Measurements from ENCODE around the gene THEM5. TPM values are rescaled to one million over a fixed set of nuclear protein-coding genes. Genes with fewer than 3 reads are reported as not detected.

The THEM5 gene
- total RNA-seq, 4 donors from 2014 or later = not detected

DNA sequence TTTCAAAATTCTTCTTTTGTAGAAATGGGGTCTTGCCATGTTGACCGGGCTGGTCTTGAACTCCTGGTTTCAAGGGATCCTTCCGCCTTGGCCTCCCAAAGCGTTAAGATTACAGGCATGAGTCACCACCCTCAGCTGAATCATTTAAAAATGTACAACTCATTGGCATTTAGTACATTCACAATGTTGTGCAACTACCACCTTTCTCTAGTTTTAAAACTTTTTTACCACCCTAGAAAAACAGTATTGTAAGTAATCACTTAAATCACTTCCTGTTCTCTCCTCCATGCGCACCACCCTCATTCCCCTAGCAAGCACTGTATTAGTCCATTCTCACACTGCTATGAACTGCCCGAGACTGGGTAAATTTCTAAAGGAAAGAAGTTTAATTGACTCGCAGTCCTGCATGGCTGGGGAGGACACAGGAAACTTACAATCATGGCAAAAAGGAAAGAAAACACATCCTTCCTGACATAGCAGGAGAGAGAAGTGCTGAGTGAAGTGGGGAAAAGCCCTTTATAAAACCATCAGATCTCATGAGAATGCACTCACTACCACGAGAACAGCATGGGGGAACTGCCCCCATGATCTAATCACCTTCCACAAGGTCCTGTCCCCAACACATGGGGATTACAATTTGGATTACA is 14.4 kb upstream of the THEM5 start:
- Histone ChIP-seq H3K27ac (no peak overlapping the region), H3K9me3 (no peaks in the 10 kb centered on the region), H3K36me3 (no peaks in the 10 kb centered on the region), H3K27me3 (no peaks in the 10 kb centered on the region), H3K4me1 (no peaks in the 10 kb centered on the region), H3K4me3 (no peak overlapping the region)
- TF ChIP-seq POLR2A (IDR thresholded peaks at IDR 0.05) = no peak
- TF ChIP-seq, protein P1, sequence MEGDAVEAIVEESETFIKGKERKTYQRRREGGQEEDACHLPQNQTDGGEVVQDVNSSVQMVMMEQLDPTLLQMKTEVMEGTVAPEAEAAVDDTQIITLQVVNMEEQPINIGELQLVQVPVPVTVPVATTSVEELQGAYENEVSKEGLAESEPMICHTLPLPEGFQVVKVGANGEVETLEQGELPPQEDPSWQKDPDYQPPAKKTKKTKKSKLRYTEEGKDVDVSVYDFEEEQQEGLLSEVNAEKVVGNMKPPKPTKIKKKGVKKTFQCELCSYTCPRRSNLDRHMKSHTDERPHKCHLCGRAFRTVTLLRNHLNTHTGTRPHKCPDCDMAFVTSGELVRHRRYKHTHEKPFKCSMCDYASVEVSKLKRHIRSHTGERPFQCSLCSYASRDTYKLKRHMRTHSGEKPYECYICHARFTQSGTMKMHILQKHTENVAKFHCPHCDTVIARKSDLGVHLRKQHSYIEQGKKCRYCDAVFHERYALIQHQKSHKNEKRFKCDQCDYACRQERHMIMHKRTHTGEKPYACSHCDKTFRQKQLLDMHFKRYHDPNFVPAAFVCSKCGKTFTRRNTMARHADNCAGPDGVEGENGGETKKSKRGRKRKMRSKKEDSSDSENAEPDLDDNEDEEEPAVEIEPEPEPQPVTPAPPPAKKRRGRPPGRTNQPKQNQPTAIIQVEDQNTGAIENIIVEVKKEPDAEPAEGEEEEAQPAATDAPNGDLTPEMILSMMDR (IDR thresholded peaks at IDR 0.05) = no peak
- DNase-seq = no peak

DNA sequence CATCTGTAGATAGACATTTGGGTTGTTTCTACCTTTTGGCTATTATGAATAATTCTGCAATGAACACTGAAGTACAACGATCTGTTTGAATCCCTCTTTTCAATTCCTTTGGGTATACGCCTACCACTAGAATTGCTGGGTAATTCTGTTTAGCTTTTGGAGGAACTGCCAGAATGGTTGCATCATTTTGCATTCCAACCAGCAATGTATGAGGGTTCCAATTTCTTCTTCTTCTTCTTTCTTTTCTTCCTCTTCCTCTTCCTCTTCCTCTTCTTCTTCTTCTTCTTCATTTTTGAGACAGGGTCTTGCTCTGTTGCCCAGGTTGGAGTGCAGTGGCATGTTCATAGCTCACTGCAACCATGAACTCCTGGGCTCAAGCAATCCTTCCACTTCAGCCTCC is 13.8 kb upstream of the THEM5 start:
- H3K4me3 ChIP-seq = no peak overlapping the region
- TF ChIP-seq, protein P1 (IDR thresholded peaks at IDR 0.05) = no peak
- TF ChIP-seq POLR2A (IDR thresholded peaks at IDR 0.05) = no peak
- no peak for DNase-seq

GRCh38 chr1:151864411-151864810 is 10.9 kb upstream of the THEM5 start:
- Histone ChIP-seq H3K27me3 (no peaks in the 10 kb centered on the region), H3K27ac (no peak overlapping the region), H3K4me1 (no peaks in the 10 kb centered on the region), H3K36me3 (no peaks in the 10 kb centered on the region), H3K4me3 (no peak overlapping the region), H3K9me3 (no peaks in the 10 kb centered on the region)
- DNase-seq = no peak
- TF ChIP-seq, protein P1 (IDR thresholded peaks at IDR 0.05) = no peak
- TF ChIP-seq POLR2A (IDR thresholded peaks at IDR 0.05) = no peak

More for the DNA sequence above, 13.8 kb upstream of the THEM5 start:
- Histone ChIP-seq H3K9me3 (no peaks in the 10 kb centered on the region), H3K4me1 (no peaks in the 10 kb centered on the region), H3K27ac (no peak overlapping the region), H3K27me3 (no peaks in the 10 kb centered on the region), H3K36me3 (no peaks in the 10 kb centered on the region)

- DNase-seq = no peak
- no peaks in the 10 kb centered on the region for H3K4me1 ChIP-seq
- TF ChIP-seq, protein P1 (IDR thresholded peaks at IDR 0.05) = no peak
- TF ChIP-seq POLR2A (IDR thresholded peaks at IDR 0.05) = no peak
- no peaks in the 10 kb centered on the region for H3K27me3 ChIP-seq
- H3K27ac ChIP-seq = no peak overlapping the region
- H3K9me3 ChIP-seq = no peaks in the 10 kb centered on the region
- no peak overlapping the region for H3K4me3 ChIP-seq
- H3K36me3 ChIP-seq = no peaks in the 10 kb centered on the region
These were observed 9.1 kb upstream of the THEM5 start for GRCh38 chr1:151862604-151863003.

DNA sequence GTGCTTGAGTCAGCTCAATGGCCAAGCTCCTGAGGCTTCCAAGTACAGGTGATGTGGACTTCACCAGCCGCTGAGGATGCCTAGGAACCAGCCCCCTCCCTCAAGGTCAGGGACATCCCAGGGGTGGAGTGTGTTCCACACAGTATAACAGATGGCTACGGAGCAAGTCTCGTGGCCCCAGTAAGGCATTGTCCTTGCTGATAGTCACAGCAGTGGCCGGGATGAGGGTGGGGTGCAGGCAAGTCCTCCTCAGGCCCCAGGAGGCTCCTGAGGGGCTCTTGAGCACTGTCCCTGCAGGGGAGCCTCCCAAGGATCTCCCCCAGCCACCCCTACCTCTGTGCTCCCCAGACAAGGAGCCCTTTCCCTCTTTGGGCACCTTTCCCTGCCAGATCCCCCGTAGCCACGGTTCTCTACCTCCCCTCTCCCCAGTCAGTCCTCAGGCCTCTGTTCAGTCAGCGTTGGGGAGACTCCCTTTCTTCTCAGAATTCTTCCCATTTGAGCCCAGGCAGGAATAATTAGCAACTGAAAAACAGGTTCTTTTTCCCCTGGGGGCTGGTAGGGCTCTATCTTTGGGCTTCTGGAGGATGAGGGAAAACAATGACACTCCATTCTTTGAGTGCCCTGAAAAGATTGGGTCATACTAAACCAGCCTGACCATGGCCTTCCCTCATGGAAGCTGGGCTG is 7.1 kb upstream of the THEM5 start:
- TF ChIP-seq, protein P1 (IDR thresholded peaks at IDR 0.05) = no peak
- no peak for TF ChIP-seq POLR2A (IDR thresholded peaks at IDR 0.05)
- no peak overlapping the region for H3K27ac ChIP-seq
- no peak for DNase-seq

More for the DNA sequence above, 7.1 kb upstream of the THEM5 start:
- Histone ChIP-seq H3K27me3 (no peaks in the 10 kb centered on the region), H3K4me1 (no peaks in the 10 kb centered on the region), H3K4me3 (no peak overlapping the region), H3K36me3 (no peaks in the 10 kb centered on the region), H3K9me3 (no peaks in the 10 kb centered on the region)

Data from Peyer's patch (tissue), 4 donors.